PFSK-1 (cell line): ENCODE results near the gene PRPF19.

Source experiments
- FOXP2 ChIP-seq: optimal IDR thresholded peaks from 2 replicates; pipeline ENCODE3; 2011; ENCODE audit warnings: borderline replicate concordance, control low read depth, inconsistent platforms; ENCODE audit not compliant: insufficient read depth; ENCODE audit errors: extremely low read length, extremely low read depth
- POLR2AphosphoS5 ChIP-seq: IDR thresholded peaks from 2 replicates; pipeline ENCODE4 v1.6.1; 2012; ENCODE audit warnings: low read depth, mild to moderate bottlenecking, control low read depth, low read length, moderate library complexity
- REST ChIP-seq, 2 experiments: IDR thresholded peaks; 2 replicates each; pipeline versions ENCODE4 v1.6.1 to v1.8.0; 2011 to 2012; ENCODE audit warnings: low read depth in 2 of 2, low read length in 2 of 2, control low read depth in 1 of 2, inconsistent platforms in 1 of 2, mild to moderate bottlenecking in 1 of 2, moderate library complexity in 1 of 2; ENCODE audit not compliant: insufficient read depth in 1 of 2
- SIN3A ChIP-seq: IDR thresholded peaks from 2 replicates; pipeline ENCODE4 v1.6.1; 2012; ENCODE audit warnings: mild to moderate bottlenecking, low read length, moderate library complexity, borderline replicate concordance; ENCODE audit not compliant: insufficient read depth
- TAF1 ChIP-seq: IDR thresholded peaks from 2 replicates; pipeline ENCODE4 v1.6.1; 2012; ENCODE audit warnings: low read length, control low read depth, borderline replicate concordance; ENCODE audit not compliant: insufficient read depth

- TF ChIP-seq SIN3A (no peak), REST (IDR thresholded peaks at IDR 0.05; ENCODE audit: insufficient read depth in 1 of 2, low read depth in 2 of 2, low read length in 2 of 2) (no peak), POLR2AphosphoS5 (no peak), TAF1 (no peak), FOXP2 (no peak)
Observed at GRCh38 chr11:60864856-60865513, 41.4 kb downstream of the PRPF19 start.
